C4-2B (cell line): ENCODE measurements around the gene NRXN3.

Experiments used
- H3K27ac ChIP-seq: fragments of 450-650 bp; 2 replicates; pipeline ENCODE4 v1.5.1; 2017
- CTCF ChIP-seq: fragments of 450-650 bp; conservative IDR thresholded peaks from 2 replicates; pipeline ENCODE4 v1.5.1; 2017; ENCODE audit warnings: mild to moderate bottlenecking
- ZFX ChIP-seq: fragments of 450-650 bp; IDR thresholded peaks from 2 replicates; pipeline ENCODE4 v1.6.1; 2017

The NRXN3 gene

GRCh38 chr14:79837699-79838098 lies 1667.5 kb downstream of the NRXN3 start:
- H3K27ac ChIP-seq: no peak overlapping the region
- no peak for TF ChIP-seq CTCF
- TF ChIP-seq ZFX: no peak

- TF ChIP-seq ZFX: no peak
- no peak for TF ChIP-seq CTCF
- H3K27ac ChIP-seq: no peak overlapping the region
Measured at GRCh38 chr14:79840103-79840502, 1669.9 kb downstream of the NRXN3 start.

GRCh38 chr14:79840831-79841230 lies 1670.7 kb downstream of the NRXN3 start:
- TF ChIP-seq ZFX: no peak
- TF ChIP-seq CTCF: no peak
- no peak overlapping the region for H3K27ac ChIP-seq

GRCh38 chr14:79841433-79841832 lies 1671.3 kb downstream of the NRXN3 start:
- TF ChIP-seq CTCF: no peak
- no peak for TF ChIP-seq ZFX

GRCh38 chr14:79842270-79842669 lies 1672.1 kb downstream of the NRXN3 start:
- TF ChIP-seq ZFX: no peak
- TF ChIP-seq CTCF: no peak
- no peak overlapping the region for H3K27ac ChIP-seq

More at GRCh38 chr14:79841433-79841832, 1671.3 kb downstream of the NRXN3 start:
- no peak overlapping the region for H3K27ac ChIP-seq

- no peak for TF ChIP-seq CTCF
- TF ChIP-seq ZFX: no peak
- H3K27ac ChIP-seq: no peak overlapping the region
Measured at GRCh38 chr14:79852950-79853744, 1683.0 kb downstream of the NRXN3 start.

- TF ChIP-seq ZFX (no peak), CTCF (no peak)
- H3K27ac ChIP-seq: no peak overlapping the region
Measured at GRCh38 chr14:79855789-79856188, 1685.6 kb downstream of the NRXN3 start.
